ENCODE measurements around the gene SRM.
"Not testable (repeated sequence)": the region's sequence is repeated elsewhere in the genome, so short reads cannot be mapped to it uniquely, and the experiment has no call there.

Gene SRM

GRCh38 chr1:11059968-11060830 lies at the start of gene SRM:
Gene SRM (minus strand): TSS chr1:11060018. CDS start chr1:11059943, 75 bp downstream.
- DNase-seq (ENCODE audit: low read depth): peak; percentile 20

- DNase-seq (ENCODE audit: low read depth): no peak
Measured at GRCh38 chr1:11109047-11109760, 49.4 kb upstream of the SRM start.

DNA sequence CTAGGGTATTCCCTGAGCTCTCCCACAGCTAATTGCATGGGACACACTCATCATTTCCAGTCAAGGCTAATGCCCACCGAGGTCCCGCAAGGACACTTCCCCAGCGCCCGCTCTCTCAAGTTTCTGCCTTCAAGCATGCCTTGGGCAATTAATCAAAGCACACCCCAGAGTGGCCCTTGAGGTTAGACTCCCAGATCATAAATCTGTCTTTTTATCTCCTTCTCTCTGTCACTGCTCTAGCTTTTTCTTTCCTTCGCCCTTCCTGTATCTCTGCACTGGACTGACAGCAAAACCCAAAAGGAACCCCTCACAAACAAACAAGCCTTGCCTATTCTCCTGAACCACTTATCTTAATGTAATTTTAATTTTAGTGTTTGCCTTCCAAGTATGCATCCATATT lies 47.8 kb upstream of the SRM start:
- no peak for DNase-seq (ENCODE audit: low read depth)

DNA sequence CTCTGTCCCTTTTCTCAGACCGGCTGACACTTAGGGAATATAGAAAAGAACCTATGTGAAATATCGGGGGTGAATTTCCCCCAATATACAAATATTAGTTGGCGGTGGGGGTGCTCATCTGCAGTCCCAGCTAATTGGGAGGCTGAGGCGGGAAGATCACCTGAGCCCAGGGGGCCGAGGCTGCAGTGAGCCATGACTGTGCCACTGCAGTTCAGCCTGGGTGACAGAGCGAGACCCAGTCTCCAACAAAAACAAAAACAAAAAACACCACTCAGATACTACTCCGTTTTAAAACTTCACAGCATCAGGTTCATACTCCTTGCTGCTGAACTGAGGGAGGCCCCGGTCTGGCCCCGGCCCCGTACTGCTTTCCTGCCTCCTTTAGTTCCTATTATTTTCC lies 45.8 kb upstream of the SRM start:
- no peak for DNase-seq (ENCODE audit: low read depth)

DNA sequence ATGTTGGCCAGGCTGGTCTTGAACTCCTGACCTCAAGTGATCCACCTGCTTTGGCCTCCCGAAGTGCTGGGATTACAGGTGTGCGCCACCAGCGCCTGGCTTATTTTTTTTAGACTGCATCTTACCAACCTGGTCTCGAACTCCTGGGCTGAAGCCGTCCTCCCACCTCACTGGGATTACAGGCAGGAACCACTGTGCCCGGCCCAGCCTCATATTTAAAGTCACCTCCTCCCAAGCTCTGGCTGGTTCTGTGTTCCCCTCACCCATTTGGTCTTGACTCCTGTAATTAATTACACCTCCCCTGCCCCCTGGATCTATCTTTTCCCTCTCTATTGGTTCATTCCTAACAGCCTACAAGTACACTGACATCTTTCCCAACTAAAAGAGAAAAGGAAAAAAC lies 41.5 kb upstream of the SRM start:
- DNase-seq (ENCODE audit: low read depth): no peak

GRCh38 chr1:11100806-11101205 lies 41.0 kb upstream of the SRM start:
- DNase-seq (ENCODE audit: low read depth): not testable (repeated sequence)

GRCh38 chr1:11100149-11100493 lies 40.3 kb upstream of the SRM start:
- no peak for DNase-seq (ENCODE audit: low read depth)

- peak; percentile 35 for DNase-seq (ENCODE audit: low read depth)
Measured at GRCh38 chr1:11099310-11100148, 39.7 kb upstream of the SRM start, which contains the start of gene EXOSC10. Gene EXOSC10 (minus strand): TSS chr1:11099869. CDS start chr1:11099831, 38 bp downstream.

DNA sequence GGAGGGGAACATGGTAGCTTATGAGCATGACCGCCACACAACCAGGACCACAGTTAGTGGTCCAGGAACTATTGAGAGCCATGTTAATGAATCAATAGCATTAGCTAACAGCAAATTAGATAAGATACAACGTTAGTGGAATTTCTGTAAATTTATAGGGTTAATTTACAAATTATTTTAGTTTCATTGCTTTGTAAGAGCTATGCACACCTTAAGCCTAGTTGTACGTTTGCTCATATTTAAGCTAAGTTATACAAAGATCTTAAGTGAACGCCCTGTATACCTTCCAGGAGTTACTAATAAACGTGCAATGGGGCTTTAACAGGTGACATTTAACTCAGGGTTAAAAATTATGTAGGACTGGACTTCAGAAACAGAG lies 39.1 kb upstream of the SRM start:
- no peak for DNase-seq (ENCODE audit: low read depth)

GRCh38 chr1:11083784-11084183 lies 24.0 kb upstream of the SRM start:
- not testable (repeated sequence) for DNase-seq (ENCODE audit: low read depth)

- no peak for DNase-seq (ENCODE audit: low read depth)
Measured at GRCh38 chr1:11080931-11081330, 21.1 kb upstream of the SRM start.

DNA sequence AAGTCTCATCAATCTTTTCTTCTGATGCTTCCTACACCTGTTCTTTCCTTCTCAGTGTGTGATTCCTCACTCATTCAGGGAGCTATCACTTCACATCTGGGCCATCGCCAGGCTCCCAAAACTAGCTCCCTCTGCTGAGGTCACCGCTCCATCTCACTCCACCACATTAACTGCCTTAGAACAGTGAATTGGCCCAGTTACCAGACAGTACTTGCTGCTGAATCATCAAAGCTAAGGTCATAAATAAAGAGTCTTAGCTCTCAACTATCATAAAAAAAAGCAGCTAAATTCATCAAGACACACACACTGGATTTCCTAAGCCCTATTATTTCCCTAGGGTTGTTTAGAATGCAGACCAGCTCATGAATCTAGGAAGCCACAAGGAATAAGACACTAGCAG lies 18.8 kb upstream of the SRM start:
- DNase-seq (ENCODE audit: low read depth): no peak

- DNase-seq (ENCODE audit: low read depth): not testable (repeated sequence)
Measured at GRCh38 chr1:11073398-11073797, 13.6 kb upstream of the SRM start.

GRCh38 chr1:11072216-11072917 lies 12.5 kb upstream of the SRM start:
- DNase-seq (ENCODE audit: low read depth): no peak

GRCh38 chr1:11071463-11072215 lies 11.8 kb upstream of the SRM start:
- no peak for DNase-seq (ENCODE audit: low read depth)

- DNase-seq (ENCODE audit: low read depth): no peak
Measured at GRCh38 chr1:11070876-11071275, 11.1 kb upstream of the SRM start.

DNA sequence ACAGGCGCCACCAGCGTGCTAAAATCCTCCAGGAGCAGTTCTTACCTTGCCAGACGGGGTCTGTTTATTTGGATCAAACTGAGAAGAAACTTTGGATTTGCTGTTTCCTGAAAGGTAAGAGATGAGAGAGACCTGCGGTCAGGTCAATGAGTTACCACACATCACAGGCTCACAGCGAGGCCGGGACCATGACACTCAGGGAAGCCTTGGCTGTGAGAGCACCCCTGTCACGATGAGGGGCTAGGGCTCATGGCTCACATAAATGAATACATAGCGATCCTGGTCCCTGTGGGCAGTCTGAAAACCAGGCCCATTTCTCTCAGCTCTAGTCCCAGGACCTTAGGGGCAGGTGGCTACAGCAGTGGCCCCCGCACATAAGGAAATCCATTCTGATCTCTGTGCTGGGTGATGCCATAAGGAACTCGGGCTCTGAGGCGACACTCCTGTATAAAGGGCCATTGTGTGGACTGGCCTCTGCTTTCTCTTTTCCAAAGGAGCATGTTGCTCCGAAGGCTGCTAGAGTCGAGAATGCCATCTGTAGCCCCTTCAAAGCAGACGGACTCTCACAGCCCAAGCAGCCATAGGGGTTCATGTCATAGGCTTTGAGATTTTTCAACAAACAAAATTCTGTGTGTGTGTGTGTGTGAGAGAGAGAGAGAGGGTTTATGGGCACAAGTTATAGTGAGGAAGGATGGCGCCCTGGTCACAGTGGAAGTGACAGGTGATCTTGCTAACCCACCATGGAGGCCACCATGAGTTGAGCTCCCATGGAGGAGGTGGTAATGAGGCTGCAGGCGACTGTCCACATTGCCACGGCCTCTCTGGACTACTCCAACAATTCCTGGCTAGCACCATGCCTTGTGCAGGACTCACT lies 9.0 kb upstream of the SRM start:
- DNase-seq (ENCODE audit: low read depth): no peak

DNA sequence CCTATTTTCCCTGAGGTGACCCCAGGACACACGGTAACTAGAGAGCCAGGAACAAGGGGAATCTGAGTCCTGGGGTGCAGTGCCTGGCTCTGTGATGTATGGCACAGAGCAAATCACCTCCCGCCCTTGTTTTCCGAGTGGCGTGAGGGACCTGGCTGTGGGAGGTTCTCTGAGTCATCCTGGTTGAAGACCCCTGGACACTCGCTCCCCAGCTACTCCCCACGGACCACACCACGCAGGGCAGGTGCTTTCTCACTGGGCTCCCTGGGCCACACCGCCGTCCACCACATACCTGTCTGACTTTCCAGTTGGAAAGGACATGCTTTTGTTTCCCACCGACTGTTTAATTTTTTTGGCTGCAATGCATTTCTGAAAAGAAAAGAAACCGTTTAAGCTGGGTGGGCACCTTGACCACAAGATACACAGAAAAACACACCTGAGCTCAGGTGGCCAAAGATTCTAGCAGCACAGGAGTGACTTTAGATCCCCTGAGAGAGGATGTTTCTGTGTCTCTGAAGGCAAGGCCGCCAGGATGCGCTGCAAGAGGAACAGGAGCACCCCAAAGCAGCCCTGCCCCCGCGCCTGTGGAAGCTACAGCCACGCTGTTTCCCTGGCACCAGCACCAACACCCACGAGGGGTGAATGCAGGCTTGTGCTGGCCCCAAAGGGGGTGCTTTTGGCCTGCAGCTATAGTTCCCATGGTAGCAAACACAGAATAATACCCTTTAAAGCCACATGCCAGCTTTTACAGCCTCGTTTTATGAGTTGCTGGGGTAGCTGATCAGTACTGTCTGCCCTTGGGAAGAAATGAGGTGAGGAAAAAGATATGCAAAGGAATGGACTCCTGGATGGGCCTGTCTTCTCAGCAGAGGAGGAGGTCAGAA lies 8.1 kb upstream of the SRM start:
- no peak for DNase-seq (ENCODE audit: low read depth)

DNA sequence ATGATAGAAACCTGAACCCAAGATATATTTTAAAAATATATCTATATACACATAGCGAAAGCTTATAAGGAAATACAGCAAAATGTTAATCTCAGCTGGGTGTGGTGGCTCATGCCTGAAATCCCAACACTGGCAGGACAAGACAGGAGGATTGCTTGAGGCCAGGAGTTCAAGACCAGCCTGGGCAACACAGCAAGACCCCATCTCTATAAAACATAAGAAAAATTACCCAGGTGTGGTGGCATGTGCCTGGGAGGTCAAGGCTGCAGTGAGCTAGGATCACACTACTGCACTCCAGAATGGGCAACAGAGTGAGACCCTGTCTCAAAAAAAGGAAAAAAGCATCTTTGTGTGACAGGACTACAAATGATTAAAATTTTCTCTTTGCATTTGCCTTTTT lies 6.0 kb upstream of the SRM start:
- no peak for DNase-seq (ENCODE audit: low read depth)

Measured in non-pigmented ciliary epithelial cell (primary cell).